GM12801 (cell line): Measurements from ENCODE around the gene CD84.

ENCODE experiments used
- TF ChIP-seq, protein P1 (sequence below): IDR thresholded peaks from one replicate; pipeline ENCODE4 v1.5.1; 2011; ENCODE audit warnings: control low read depth; ENCODE audit not compliant: insufficient read length; ENCODE audit errors: extremely low read depth

Gene CD84

DNA sequence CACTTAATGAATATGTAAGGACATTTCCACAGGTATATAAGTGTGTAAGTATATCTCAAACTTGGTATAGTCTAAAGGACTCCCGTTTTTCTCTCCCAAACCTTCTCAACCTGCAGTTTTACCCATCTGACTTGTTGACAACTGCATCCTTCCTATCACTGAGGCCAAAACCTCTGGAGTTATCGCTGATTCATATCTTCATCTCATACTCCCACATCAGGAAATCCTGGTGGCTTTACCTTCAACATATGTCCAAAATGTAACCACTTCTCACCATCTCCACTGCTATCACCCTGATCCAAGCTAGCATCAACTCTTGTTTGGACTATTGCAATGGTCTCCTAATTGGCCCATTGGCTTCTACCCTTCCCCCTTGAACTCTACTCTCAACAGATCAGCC, 86.7 kb downstream of the CD84 start:
- TF ChIP-seq, protein P1, sequence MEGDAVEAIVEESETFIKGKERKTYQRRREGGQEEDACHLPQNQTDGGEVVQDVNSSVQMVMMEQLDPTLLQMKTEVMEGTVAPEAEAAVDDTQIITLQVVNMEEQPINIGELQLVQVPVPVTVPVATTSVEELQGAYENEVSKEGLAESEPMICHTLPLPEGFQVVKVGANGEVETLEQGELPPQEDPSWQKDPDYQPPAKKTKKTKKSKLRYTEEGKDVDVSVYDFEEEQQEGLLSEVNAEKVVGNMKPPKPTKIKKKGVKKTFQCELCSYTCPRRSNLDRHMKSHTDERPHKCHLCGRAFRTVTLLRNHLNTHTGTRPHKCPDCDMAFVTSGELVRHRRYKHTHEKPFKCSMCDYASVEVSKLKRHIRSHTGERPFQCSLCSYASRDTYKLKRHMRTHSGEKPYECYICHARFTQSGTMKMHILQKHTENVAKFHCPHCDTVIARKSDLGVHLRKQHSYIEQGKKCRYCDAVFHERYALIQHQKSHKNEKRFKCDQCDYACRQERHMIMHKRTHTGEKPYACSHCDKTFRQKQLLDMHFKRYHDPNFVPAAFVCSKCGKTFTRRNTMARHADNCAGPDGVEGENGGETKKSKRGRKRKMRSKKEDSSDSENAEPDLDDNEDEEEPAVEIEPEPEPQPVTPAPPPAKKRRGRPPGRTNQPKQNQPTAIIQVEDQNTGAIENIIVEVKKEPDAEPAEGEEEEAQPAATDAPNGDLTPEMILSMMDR: no peak

DNA sequence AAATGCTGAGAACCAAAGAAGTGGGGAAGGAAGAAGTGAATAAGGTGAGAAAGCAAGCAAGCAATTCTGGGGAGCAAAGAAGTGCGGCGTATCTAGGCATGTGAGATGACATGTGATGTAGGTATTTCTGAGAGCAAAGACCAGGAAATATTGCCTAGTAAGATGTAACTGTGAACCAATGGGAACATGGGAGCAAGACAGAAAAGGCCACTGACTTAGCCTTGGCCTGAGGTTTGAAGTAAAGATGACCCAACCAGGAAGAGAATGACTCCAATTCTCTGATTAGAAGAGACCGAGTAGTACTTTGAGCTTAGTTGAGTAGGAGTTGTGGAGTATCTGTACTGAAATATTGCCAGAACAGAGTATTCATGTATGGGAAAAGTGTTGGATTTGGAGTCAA, 87.3 kb downstream of the CD84 start:
- TF ChIP-seq, protein P1: no peak
